Loucy (cell line): Measurements from ENCODE around the gene ZNF345.
A peak's percentile ranks its signal among the peaks of the same experiment; 100 is the strongest.

Experiments
- H2AFZ ChIP-seq: fragments of 200-600 bp; sonication (generic); 2 replicates; pipeline ENCODE4 v1.6.0; 2016; ENCODE audit warnings: antibody characterized with exemption, mild to moderate bottlenecking, low read length, moderate library complexity
- H3F3A ChIP-seq: fragments of 200-600 bp; 2 replicates; pipeline ENCODE4 v1.6.0; 2016; ENCODE audit warnings: antibody characterized with exemption, low read depth, mild to moderate bottlenecking
- H3K27me3 ChIP-seq: fragments of 200-600 bp; sonication (generic); 2 replicates; pipeline ENCODE4 v1.6.1; 2014; ENCODE audit warnings: low read length, mild to moderate bottlenecking; ENCODE audit not compliant: insufficient read depth, poor library complexity, severe bottlenecking
- H3K36me3 ChIP-seq: fragments of 200-600 bp; sonication (generic); 2 replicates; pipeline ENCODE4 v1.6.1; 2016; ENCODE audit warnings: low read length; ENCODE audit not compliant: insufficient read depth
- H3K4me1 ChIP-seq: fragments of 200-600 bp; sonication (generic); 2 replicates; pipeline ENCODE4 v1.5.1; 2014; ENCODE audit warnings: low read length, mild to moderate bottlenecking; ENCODE audit not compliant: insufficient read depth, poor library complexity, severe bottlenecking
- H3K4me2 ChIP-seq: fragments of 200-600 bp; sonication (generic); 2 replicates; pipeline ENCODE4 v1.6.0; 2014; ENCODE audit warnings: antibody characterized with exemption, low read length, low read depth, mild to moderate bottlenecking; ENCODE audit not compliant: poor library complexity, severe bottlenecking
- H3K4me3 ChIP-seq: fragments of 200-600 bp; sonication (generic); 2 replicates; pipeline ENCODE4 v1.5.1; 2014; ENCODE audit warnings: low read length, mild to moderate bottlenecking, mixed read lengths; ENCODE audit not compliant: poor library complexity, severe bottlenecking
- H3K79me2 ChIP-seq: fragments of 200-600 bp; sonication (generic); 2 replicates; pipeline ENCODE4 v1.6.1; 2014; ENCODE audit warnings: low read length; ENCODE audit not compliant: insufficient read depth
- H3K9ac ChIP-seq: fragments of 200-600 bp; sonication (generic); 2 replicates; pipeline ENCODE4 v1.6.0; 2014; ENCODE audit warnings: mild to moderate bottlenecking, low read depth, low read length, moderate library complexity; ENCODE audit not compliant: poor library complexity, severe bottlenecking
- H3K9me2 ChIP-seq: fragments of 200-600 bp; sonication (generic); replicated peaks from 2 replicates; pipeline ENCODE4 v1.6.1; 2016; ENCODE audit warnings: low read depth, low read length, mixed read lengths
- H3K9me3 ChIP-seq: fragments of 200-600 bp; sonication (generic); 2 replicates; pipeline ENCODE4 v1.6.1; 2014; ENCODE audit warnings: mild to moderate bottlenecking, antibody characterized with exemption, low read length, low read depth; ENCODE audit not compliant: insufficient read depth
- H4K20me1 ChIP-seq: fragments of 200-600 bp; sonication (generic); 2 replicates; pipeline ENCODE4 v1.6.0; 2014; ENCODE audit warnings: antibody characterized with exemption, low read length, mild to moderate bottlenecking; ENCODE audit not compliant: insufficient read depth, poor library complexity, severe bottlenecking
- EZH2phosphoT487 ChIP-seq: fragments of 200-600 bp; IDR thresholded peaks from 2 replicates; pipeline ENCODE4 v1.6.1; 2018; ENCODE audit warnings: antibody characterized with exemption, mild to moderate bottlenecking, moderate library complexity, borderline replicate concordance
- TF ChIP-seq, protein P1 (sequence below): fragments of 200-600 bp; sonication (generic); conservative IDR thresholded peaks from 2 replicates; pipeline ENCODE4 v1.5.1; 2014; ENCODE audit warnings: mild to moderate bottlenecking, antibody characterized with exemption, low read length

Gene ZNF345

DNA sequence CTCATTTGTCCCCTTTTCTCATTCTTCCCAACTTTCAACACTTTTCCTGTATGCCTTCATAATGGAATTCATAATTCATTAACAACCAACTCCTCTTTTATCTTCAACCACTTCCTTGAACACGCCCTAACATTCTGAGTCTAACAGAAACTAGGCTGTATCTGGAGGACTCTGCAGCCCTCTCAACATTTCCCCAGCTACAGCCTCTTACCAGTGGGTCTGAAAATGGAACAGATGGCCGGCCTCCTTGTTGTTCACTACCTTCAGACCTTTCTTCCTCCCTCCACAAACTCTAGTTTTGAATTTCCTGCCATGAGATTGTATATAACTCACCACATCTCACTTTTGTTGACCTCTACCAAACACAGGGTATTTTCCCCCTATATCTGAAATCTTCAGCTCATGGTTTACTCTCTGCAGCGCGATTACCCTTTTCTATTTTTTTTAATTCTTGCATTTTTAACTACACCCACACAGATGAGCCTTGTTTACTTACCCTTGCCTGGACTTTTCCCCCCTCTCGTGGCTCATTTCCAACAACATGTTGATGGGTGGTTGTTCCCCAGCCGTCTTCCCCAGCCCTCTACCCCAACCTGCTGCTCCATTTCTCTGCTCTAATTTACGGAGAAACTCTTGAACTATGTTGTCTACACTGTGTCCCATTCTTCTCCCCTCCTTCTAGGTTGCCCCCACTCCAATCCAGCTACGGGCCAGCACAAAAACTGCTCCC lies 13.3 kb upstream of the ZNF345 start:
- Histone ChIP-seq H3K9me2 (no peaks in the 10 kb centered on the region), H3K27me3 (no peaks in the 10 kb centered on the region), H2AFZ (peak overlapping the region; percentile 94), H3K9me3 (peaks cover 3% of the 10 kb centered on the region; the same call in 1 of the 2 replicates), H3K9ac (peak overlapping the region; percentile 87), H3K79me2 (peaks cover 27% of the 10 kb centered on the region; the same call in 1 of the 2 replicates), H3K4me3 (peak overlapping the region; percentile 87), H3K36me3 (0 out of 2 replicates have a peak, but pooled peaks cover under 1% of the 10 kb centered on the region), H3K4me2 (peak overlapping the region; percentile 86), H3K4me1 (peaks cover 7% of the 10 kb centered on the region), H3F3A (no peaks in the 10 kb centered on the region), H4K20me1 (no peaks in the 10 kb centered on the region)
- TF ChIP-seq EZH2phosphoT487 = no peak
- TF ChIP-seq, protein P1, sequence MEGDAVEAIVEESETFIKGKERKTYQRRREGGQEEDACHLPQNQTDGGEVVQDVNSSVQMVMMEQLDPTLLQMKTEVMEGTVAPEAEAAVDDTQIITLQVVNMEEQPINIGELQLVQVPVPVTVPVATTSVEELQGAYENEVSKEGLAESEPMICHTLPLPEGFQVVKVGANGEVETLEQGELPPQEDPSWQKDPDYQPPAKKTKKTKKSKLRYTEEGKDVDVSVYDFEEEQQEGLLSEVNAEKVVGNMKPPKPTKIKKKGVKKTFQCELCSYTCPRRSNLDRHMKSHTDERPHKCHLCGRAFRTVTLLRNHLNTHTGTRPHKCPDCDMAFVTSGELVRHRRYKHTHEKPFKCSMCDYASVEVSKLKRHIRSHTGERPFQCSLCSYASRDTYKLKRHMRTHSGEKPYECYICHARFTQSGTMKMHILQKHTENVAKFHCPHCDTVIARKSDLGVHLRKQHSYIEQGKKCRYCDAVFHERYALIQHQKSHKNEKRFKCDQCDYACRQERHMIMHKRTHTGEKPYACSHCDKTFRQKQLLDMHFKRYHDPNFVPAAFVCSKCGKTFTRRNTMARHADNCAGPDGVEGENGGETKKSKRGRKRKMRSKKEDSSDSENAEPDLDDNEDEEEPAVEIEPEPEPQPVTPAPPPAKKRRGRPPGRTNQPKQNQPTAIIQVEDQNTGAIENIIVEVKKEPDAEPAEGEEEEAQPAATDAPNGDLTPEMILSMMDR = no peak

DNA sequence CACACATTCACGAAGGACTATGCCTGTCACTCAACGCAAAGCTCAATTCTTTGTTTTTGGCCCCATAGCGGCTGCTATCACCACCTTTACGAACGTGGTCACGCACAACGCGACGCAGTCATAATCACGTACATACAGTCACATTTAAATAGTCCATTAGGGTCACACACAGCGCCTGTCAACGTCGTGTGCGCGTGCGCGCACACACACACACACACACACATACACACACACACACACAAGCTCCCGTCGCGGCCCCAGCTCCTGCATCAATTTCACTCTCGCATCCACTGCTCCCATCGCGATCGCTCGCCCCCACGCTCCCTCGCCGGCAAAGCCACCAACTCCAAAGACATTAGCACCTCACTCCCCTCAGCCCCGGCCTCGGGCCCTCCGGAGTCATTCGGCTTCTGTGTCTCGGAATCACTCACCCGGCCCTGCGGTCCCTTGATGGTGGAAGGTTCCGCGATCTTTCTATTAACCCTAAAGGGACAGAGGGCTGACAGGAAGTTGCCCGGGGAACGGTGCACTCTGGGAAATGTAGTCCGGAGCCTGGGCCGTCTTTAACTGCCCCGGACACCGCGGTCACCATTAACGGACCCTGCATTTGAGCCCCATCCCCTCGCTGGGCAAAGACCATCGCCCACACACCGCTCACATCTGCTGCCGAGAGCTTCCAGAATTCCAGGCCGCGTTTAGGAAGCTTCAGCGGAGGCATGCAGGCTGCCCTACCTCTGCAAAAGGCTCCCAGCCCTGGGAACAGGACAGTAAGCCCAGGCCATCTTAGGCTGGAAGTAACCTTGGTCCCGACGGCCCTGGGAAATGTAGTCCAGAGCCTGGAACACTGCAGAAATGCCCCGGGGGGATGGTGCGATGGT lies 12.5 kb upstream of the ZNF345 start, which contains the start of gene ZNF790:
Gene ZNF790, minus strand, starts transcription at position 482 of the 878 bp plus-strand sequence. CDS start 12,768 bp downstream, outside the sequence.
- Histone ChIP-seq H3F3A (no peaks in the 10 kb centered on the region), H4K20me1 (no peaks in the 10 kb centered on the region), H3K4me3 (peak within 1 kb of the TSS; percentile 87), H3K4me1 (peaks cover 7% of the 10 kb centered on the region), H3K4me2 (peak within 1 kb of the TSS; percentile 86), H3K9ac (peak within 1 kb of the TSS; percentile 87), H2AFZ (peak within 1 kb of the TSS; percentile 94), H3K9me2 (no peaks in the 10 kb centered on the region), H3K9me3 (no peaks in the 10 kb centered on the region), H3K36me3 (no peaks in the 10 kb centered on the region), H3K27me3 (no peaks in the 10 kb centered on the region), H3K79me2 (peaks cover 27% of the 10 kb centered on the region; the same call in 1 of the 2 replicates)
- TF ChIP-seq EZH2phosphoT487 = no peak
- TF ChIP-seq, protein P1 = no peak

DNA sequence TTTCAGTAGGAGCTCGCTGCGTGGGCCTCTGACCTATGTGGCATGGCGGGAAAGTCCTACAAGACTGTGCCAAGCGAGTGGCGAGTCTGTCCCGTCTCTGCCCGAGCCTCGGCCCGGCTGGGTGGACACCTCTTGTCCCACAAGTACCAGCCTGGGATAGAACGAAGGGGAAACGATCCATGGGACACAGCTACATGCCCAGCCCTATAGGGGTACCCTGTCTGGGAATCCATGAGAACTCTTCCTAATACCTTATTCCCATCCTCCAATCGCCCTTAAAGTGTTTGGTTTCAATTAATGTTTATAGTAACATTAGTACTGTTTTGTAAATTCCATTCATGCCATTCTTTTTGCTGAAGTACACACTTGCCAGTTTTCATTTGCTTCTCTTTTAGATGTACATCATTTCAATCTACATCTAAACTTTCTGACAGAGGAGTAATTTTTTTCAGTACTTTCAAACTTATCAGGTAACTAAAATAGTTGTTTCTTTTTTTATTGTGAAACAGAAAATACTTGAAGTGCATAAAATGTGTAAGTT lies 11.8 kb upstream of the ZNF345 start:
- Histone ChIP-seq H4K20me1 (no peaks in the 10 kb centered on the region), H3F3A (no peaks in the 10 kb centered on the region), H2AFZ (peak overlapping the region; percentile 94), H3K79me2 (peaks cover 27% of the 10 kb centered on the region; the same call in 1 of the 2 replicates), H3K27me3 (no peaks in the 10 kb centered on the region), H3K4me2 (peak overlapping the region; percentile 86), H3K9me2 (no peaks in the 10 kb centered on the region), H3K4me1 (peaks cover 7% of the 10 kb centered on the region), H3K9ac (peak overlapping the region; percentile 87), H3K36me3 (no peaks in the 10 kb centered on the region), H3K9me3 (no peaks in the 10 kb centered on the region), H3K4me3 (peak overlapping the region; percentile 87)
- no peak for TF ChIP-seq EZH2phosphoT487
- TF ChIP-seq, protein P1 = no peak
